GM21737 (cell line): ENCODE data around the gene LSP1.
A peak's percentile ranks its signal among the peaks of the same experiment; 100 is the strongest.
"Not testable (repeated sequence)": the region's sequence is repeated elsewhere in the genome, so short reads cannot be mapped to it uniquely, and the experiment has no call there.

Experiments used
- ATAC-seq: cut with Tn5 transposase; IDR thresholded peaks from one replicate; pipeline ENCODE4 v1.9.1; 2021; ENCODE audit warnings: mild to moderate bottlenecking, moderate library complexity; ENCODE audit not compliant: unreplicated experiment

Gene LSP1

GRCh38 chr11:1852877-1853276, at the start of gene LSP1:
Gene LSP1 (plus strand): TSS chr11:1853084. CDS start chr11:1853145, 61 bp downstream.
- ATAC-seq = peak; percentile 39

DNA sequence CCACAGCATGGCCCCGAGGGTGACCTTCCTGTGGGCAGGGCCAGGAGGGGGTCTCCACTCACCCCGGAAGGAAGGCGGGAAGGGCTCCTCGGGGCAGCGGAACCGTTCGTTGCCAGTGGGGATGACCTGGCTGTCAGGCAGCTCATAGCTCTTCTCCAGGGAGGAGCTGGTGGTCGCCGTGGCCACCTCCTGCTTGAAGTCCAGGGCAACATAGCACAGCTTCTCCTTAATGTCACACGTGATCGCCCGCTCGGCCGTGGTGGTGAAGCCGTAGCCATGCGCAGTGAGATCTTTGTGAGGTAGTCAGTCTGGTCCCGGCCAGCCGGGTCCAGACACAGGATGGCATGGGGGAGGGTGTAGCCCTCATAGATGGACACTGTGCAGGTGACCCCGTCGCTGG, 49.6 kb upstream of the LSP1 start:
- ATAC-seq = no peak

DNA sequence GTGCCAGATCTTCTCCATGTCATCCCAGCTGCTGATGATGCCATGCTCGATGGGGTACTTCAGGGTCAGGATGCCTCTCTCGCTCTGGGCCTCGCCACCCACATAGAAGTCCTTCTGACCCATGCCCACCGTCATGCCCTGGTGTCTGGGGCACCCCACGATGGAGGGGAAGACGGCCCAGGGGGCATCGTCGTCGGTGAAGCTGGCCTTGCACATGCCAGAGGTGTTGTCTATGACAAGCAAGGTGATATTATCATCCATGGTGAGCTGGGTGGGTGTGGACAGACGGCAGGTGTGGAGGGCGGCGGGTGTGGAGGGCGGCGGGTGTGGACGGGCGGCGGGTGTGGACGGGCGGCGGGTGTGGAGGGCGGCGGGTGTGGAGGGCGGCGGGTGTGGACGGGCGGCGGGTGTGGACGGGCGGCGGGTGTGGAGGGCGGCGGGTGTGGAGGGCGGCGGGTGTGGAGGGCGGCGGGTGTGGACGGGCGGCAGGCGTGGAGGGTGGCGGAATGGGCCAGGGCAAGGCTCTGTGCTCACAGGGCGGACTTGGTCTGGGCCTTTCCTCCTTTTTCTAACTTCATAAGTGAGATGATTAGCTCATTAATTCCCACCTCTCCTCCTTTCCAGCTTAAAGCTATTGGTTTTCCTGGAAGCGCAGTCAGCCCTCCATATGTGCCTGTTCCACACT, 48.9 kb upstream of the LSP1 start:
- not testable (repeated sequence) for ATAC-seq

DNA sequence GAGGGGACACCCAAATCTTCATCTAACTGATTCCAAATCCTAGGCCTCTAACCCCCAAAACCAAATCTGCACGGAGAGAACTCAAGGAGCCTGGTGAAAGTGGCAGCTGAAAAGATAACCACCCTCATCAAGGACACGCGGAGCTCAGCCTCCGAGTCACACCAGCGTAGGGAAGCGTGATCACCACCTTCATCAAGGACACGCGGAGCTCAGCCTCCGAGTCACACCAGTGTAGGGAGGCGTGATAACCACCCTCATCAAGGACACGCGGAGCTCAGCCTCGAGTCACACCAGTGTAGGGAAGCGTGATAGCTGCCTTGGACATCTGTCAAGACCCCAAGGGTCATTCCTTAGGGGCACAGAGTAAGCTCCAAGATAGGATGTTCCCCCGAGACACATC, 47.4 kb upstream of the LSP1 start:
- ATAC-seq = no peak

- ATAC-seq = no peak
Observed at GRCh38 chr11:1807264-1807995, 45.5 kb upstream of the LSP1 start.

DNA sequence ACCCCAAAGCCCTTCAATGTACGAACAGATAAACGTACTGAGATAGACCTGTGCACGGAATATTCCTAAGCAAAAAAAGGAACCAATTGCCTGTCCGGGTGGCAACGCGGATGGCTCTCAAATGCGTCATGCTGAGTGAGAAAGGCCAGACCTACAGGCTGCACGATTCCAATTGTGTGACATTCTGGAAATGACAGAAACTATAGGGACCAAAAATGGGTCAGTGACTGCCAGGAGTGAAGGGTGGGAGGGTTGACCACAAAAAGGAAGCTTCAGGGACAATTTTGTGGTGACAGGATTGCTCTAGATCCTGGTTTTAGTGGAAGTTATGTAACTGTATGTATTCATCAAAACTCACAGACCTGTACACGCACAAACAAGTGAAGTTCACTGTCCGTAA, 42.1 kb upstream of the LSP1 start:
- ATAC-seq = no peak

GRCh38 chr11:1812274-1812673, 40.6 kb upstream of the LSP1 start:
- no peak for ATAC-seq

DNA sequence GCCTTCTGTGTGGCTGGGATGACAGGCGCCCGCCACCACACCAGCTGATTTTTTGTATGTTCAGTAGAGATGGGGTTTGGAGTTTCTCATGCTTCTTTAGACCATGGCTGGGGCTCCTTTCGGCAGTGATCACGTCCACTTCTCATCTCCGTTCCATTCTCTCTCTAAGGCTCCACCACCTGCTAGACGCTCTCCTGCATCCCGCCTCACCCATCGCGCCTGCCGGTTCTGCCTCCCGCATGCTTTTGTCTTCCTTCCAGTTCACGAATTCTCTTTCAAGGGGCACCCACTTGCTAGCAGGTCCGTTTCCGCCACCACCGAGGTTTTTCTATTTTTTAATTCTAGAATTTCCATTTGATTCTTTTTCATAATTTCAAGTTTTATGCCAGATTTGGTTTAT, 40.1 kb upstream of the LSP1 start:
- no peak for ATAC-seq

- ATAC-seq = not testable (repeated sequence)
Observed at GRCh38 chr11:1813356-1813755, 39.5 kb upstream of the LSP1 start.

DNA sequence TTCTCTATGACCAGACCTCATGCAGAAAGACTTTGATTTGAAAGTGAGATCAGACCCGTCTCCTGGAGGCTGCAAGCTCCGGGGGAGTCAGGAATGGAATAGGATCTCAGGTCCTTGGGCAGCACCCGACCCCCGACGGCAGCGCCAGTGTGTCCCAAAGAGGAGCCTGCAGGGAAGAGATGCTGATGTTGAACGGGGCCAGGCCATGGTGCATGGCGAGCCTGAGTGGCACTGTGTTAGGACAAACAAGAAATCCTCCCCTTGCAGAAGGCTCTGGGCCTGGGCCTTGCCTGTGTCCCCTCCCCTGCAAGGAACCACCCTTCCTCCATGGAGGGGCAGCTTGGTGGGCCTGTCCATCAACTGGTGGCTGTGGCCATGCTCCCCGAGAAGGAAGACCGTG, 38.2 kb upstream of the LSP1 start:
- ATAC-seq = no peak

DNA sequence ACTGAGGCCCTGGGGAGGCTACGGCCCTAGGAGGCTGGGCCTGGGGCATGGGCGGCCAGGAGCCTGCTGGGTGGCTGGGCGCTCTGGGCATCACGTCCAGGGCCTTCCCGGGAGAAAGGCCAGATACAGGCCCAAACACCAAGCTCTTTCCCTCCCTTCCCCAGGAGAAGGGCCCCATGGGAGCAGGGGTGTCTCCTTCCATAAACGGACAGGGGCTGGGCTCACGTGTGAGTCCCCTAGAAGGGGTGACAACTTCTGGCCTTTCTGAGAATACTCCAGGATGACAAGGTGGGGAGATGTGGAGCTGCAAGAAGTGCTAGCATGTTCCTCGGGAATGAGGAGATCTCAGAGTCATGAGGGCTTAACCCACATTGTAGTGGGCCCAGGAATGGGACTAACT, 37.6 kb upstream of the LSP1 start:
- no peak for ATAC-seq

DNA sequence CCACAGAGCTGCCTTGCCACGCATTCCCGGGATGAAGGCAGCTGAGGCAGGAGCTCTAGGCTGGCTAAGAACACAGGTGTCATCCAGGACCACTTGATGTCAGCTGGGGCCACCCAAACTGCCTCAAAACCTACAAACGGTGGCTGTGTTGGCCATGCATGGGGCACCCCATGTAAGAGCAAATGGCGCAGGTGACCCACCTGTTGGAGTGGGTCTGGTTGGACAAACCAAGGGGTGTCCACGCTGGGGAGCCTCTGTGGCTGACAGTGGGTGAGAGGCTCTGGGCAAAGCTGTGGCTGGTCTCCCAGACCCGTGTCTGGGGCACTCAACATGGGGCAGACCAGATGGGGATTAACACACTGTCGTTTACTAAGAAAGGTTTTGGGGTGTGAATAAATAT, 37.1 kb upstream of the LSP1 start:
- no peak for ATAC-seq

GRCh38 chr11:1817000-1817399, 35.9 kb upstream of the LSP1 start:
- ATAC-seq = no peak

- no peak for ATAC-seq
Observed at GRCh38 chr11:1817511-1817910, 35.4 kb upstream of the LSP1 start.

DNA sequence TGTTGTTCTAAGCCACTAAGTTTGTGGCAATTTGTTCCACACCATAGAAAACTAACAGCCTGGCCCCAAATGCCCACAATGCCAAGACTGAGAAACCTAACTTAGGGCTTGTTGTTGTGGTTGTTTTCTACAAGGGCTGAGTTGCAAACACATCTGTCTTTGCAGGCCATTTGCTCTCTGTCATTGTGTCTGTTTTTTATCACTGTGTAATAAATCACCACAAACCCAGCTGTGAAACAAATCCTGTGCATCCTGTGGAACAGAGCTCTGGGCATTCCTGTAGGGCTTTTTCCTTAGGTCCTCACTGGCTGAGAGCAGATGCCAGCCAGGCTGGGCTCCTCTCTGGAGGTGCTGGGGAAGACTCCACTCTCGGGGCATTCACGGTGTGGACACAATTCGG, 33.8 kb upstream of the LSP1 start:
- ATAC-seq = no peak

DNA sequence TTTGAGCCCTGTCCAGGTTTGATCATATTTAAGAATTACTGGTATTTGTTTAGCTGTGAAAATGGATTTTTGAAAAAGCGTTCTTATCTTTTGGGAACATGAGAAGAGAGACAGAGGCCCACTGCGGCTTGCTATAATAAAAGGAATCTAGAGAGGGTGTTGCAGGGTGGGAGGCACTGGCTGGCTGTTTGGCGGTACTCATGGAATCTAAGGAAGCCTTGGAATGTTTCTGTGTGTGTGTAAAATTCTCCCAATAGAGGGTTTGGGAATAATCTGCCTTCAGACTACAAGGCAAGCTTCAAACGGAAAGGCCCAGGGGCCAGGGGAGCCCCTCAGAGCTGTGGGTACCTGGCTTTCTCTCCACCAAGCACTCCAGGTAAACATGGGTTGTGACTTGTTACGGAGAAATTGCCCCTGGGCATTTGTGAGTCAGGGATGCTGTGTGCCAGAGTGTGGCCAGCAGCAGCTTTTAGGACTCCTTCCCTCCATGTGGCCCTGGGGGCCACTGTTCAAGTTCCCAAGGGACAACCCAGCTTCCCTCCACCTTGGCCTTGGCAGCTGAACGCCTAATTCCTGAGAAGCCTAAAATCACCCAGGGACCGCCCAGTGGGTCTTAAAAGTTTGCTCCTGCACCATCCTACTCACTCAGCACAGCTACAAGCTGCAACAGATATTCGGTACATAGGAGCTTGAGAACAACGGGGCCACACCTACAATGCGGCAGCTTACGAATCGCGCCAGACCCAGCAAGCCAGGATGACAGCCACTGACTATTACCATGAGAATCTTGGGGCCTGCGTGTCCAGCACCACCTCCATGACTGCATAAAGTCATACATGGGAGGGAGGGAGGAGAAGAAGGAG, 32.2 kb upstream of the LSP1 start:
- no peak for ATAC-seq

GRCh38 chr11:1821562-1821961, 31.3 kb upstream of the LSP1 start:
- ATAC-seq = no peak

DNA sequence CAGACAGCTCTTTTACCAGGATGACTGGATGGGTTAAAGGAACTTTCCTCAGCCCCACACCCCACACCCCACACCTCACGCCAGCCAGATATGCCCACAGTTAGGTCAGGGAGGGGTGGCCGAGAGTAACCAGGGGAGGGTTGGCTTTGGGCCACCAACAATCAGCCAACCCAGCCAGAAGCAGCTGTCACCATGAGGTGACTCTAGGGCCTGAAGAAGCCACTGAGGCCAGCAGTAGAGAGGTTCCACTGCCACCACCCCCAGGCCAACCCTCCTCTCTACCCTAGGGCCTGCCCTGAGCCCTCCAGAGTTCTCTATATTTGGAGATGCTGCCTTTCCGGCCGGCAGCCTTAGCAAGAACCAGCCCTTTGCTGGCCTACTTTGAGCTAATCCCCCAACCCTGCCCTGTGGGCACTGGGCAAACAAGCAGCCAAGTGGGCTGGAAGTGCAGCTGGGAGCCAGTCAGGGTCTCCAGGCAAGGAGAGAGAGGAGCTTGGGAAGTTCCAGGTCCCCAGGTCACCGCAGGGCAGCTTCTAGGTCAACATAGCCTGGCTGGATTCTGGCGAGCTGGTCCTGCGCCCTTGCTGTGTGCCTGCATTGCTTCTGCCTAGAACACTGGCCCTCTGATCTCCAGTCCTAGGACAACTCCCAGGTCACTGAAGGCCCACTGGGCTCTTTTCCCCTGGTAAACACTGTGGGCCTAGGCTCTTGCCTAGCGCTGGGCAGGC, 30.1 kb upstream of the LSP1 start:
- no peak for ATAC-seq

- no peak for ATAC-seq
Observed at GRCh38 chr11:1823376-1824220, 29.3 kb upstream of the LSP1 start.
